SK-N-SH treated with all-trans-retinoic acid at 6 μM for 48 hours (cell line): ENCODE results near the gene DOCK2.

ENCODE experiments used
- ATAC-seq: fragments of 200-7000 bp; cut with Tn5 transposase; 3 replicates; pipeline ENCODE4 v1.9.1; 2020; ENCODE audit warnings: mild to moderate bottlenecking, moderate library complexity
- ARNTL ChIP-seq: fragments of 450-650 bp; formaldehyde crosslinking; IDR thresholded peaks from 2 replicates; pipeline ENCODE4 v1.5.0; 2020; ENCODE audit warnings: low read depth, mild to moderate bottlenecking, moderate library complexity, borderline replicate concordance
- BACH2 ChIP-seq: fragments of 250-450 bp; sonication (Bioruptor Pico); IDR thresholded peaks from 2 replicates; pipeline ENCODE4 v1.9.0; 2021; ENCODE audit warnings: mild to moderate bottlenecking, borderline replicate concordance
- CSDC2 ChIP-seq: fragments of 250-450 bp; sonication (Bioruptor Pico); IDR thresholded peaks from 2 replicates; pipeline ENCODE4 v1.5.0; 2020; ENCODE audit warnings: mild to moderate bottlenecking, moderate library complexity
- ESRRG ChIP-seq: fragments of 250-450 bp; sonication (Bioruptor Pico); IDR thresholded peaks from 2 replicates; pipeline ENCODE4 v1.6.1; 2021; ENCODE audit warnings: mild to moderate bottlenecking
- GLIS3 ChIP-seq: fragments of 250-450 bp; sonication (Bioruptor Pico); IDR thresholded peaks from 2 replicates; pipeline ENCODE4 v1.5.0; 2020; ENCODE audit warnings: mild to moderate bottlenecking, moderate library complexity
- ISL1 ChIP-seq: fragments of 250-450 bp; sonication (Bioruptor Pico); IDR thresholded peaks from 2 replicates; pipeline ENCODE4 v2.1.2; 2022; ENCODE audit warnings: mild to moderate bottlenecking, moderate library complexity
- PPARA ChIP-seq: fragments of 250-450 bp; sonication (Bioruptor Pico); IDR thresholded peaks from 2 replicates; pipeline ENCODE4 v1.5.0; 2020; ENCODE audit warnings: mild to moderate bottlenecking, borderline replicate concordance
- RARB ChIP-seq: fragments of 250-450 bp; sonication (Bioruptor Pico); IDR thresholded peaks from 2 replicates; pipeline ENCODE4 v1.8.0; 2021; ENCODE audit warnings: mild to moderate bottlenecking, moderate library complexity
- SNAI2 ChIP-seq: fragments of 250-450 bp; sonication (Bioruptor Pico); IDR thresholded peaks from 2 replicates; pipeline ENCODE4 v1.5.0; 2020; ENCODE audit warnings: mild to moderate bottlenecking, moderate library complexity
- TOX ChIP-seq: fragments of 250-450 bp; sonication (Bioruptor Pico); IDR thresholded peaks from 2 replicates; pipeline ENCODE4 v1.8.0; 2021; ENCODE audit warnings: mild to moderate bottlenecking, moderate library complexity, borderline replicate concordance
- ZC3H10 ChIP-seq: fragments of 250-450 bp; sonication (Bioruptor Pico); IDR thresholded peaks from 2 replicates; pipeline ENCODE4 v1.5.1; 2021; ENCODE audit warnings: mild to moderate bottlenecking, moderate library complexity
- ZNF565 ChIP-seq: fragments of 450-650 bp; formaldehyde crosslinking; conservative IDR thresholded peaks from 2 replicates; pipeline ENCODE4 v1.5.0; 2020; ENCODE audit warnings: low read depth, mild to moderate bottlenecking, moderate library complexity
- ZNF70 ChIP-seq: fragments of 450-650 bp; formaldehyde crosslinking; IDR thresholded peaks from 2 replicates; pipeline ENCODE4 v1.5.0; 2020; ENCODE audit warnings: mild to moderate bottlenecking, moderate library complexity
- ZNF8 ChIP-seq: fragments of 450-650 bp; formaldehyde crosslinking; IDR thresholded peaks from 2 replicates; pipeline ENCODE4 v1.5.0; 2020; ENCODE audit warnings: mild to moderate bottlenecking, moderate library complexity
- TF ChIP-seq, protein P1 (sequence below): fragments of 250-450 bp; sonication (Bioruptor Pico); IDR thresholded peaks from 2 replicates; pipeline ENCODE4 v1.5.1; 2020; ENCODE audit warnings: low read depth, mild to moderate bottlenecking, moderate library complexity
- TF ChIP-seq, protein P2 (sequence below): fragments of 250-450 bp; sonication (Bioruptor Pico); IDR thresholded peaks from 2 replicates; pipeline ENCODE4 v1.5.0; 2020; ENCODE audit warnings: mild to moderate bottlenecking, moderate library complexity
- TF ChIP-seq, protein P3 (sequence below): fragments of 250-450 bp; sonication (Bioruptor Pico); IDR thresholded peaks from 2 replicates; pipeline ENCODE4 v1.5.1; 2021; ENCODE audit warnings: mild to moderate bottlenecking, moderate library complexity
- TF ChIP-seq, protein P4 (sequence below): fragments of 250-450 bp; sonication (Bioruptor Pico); IDR thresholded peaks from 2 replicates; pipeline ENCODE4 v1.8.0; 2020; ENCODE audit warnings: mild to moderate bottlenecking, moderate library complexity, borderline replicate concordance

The DOCK2 gene

DNA sequence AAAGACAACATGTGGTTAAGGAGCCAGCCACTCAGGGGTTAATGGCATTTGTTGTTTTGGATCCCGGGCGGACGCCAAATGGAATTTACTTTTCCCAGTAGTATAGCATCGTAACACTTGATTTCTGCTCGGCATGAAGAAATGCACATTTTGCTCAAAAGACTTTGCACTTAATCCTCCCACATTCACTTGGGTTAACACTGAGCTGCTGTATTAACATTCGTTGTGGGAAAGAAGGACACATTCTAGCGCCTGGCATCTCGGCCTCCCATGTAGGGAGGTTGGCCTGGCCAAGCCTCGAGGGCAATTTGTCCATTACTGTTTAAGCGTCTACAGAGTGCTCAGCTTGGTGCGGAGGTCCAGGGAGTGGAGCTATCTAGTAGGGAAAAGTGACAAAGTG is 375.5 kb downstream of the DOCK2 start:
- ATAC-seq: no peak
- no peak for TF ChIP-seq GLIS3
- TF ChIP-seq, protein P1, sequence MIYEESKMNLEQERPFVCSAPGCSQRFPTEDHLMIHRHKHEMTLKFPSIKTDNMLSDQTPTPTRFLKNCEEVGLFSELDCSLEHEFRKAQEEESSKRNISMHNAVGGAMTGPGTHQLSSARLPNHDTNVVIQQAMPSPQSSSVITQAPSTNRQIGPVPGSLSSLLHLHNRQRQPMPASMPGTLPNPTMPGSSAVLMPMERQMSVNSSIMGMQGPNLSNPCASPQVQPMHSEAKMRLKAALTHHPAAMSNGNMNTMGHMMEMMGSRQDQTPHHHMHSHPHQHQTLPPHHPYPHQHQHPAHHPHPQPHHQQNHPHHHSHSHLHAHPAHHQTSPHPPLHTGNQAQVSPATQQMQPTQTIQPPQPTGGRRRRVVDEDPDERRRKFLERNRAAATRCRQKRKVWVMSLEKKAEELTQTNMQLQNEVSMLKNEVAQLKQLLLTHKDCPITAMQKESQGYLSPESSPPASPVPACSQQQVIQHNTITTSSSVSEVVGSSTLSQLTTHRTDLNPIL: no peak

DNA sequence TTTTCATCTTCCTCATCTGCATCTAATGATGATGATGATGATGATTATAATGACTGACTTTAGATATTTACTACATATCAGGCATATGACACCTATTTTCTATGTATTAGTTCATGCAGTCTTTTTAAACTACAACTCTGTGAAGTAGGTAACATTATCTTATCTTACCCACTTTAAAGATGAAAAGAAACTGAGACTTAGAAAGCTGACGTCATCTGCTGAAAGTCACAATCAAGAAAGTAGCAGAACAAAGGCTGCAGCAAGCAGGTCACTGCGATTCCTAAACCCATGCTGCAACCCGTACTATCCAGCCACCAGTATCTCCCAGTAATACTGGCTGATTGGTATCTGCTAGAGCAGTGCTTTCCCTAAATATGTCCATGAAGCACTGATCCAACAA is 383.3 kb downstream of the DOCK2 start:
- TF ChIP-seq TOX (CRISPR knock-in tag): no peak
- ATAC-seq: no peak

DNA sequence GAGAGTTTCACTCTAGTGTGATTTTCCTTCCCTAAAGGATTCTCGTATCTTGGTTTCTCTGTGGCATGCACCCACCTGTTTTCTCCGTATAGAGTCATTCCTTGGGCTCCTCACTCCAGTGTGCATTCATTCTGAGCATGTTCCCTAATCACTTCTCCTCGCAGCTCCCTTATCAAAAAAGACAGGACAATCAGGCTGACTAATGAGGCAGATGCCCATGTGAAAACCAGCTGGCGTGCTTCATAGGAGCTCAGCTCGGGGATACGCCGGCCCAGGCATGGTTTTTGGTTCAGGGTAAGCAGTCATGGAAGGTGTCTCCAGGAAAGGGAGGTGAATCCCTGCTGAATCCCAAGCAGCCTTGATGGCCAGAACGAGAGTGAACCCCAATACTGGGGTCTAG is 384.4 kb downstream of the DOCK2 start:
- TF ChIP-seq, protein P2, sequence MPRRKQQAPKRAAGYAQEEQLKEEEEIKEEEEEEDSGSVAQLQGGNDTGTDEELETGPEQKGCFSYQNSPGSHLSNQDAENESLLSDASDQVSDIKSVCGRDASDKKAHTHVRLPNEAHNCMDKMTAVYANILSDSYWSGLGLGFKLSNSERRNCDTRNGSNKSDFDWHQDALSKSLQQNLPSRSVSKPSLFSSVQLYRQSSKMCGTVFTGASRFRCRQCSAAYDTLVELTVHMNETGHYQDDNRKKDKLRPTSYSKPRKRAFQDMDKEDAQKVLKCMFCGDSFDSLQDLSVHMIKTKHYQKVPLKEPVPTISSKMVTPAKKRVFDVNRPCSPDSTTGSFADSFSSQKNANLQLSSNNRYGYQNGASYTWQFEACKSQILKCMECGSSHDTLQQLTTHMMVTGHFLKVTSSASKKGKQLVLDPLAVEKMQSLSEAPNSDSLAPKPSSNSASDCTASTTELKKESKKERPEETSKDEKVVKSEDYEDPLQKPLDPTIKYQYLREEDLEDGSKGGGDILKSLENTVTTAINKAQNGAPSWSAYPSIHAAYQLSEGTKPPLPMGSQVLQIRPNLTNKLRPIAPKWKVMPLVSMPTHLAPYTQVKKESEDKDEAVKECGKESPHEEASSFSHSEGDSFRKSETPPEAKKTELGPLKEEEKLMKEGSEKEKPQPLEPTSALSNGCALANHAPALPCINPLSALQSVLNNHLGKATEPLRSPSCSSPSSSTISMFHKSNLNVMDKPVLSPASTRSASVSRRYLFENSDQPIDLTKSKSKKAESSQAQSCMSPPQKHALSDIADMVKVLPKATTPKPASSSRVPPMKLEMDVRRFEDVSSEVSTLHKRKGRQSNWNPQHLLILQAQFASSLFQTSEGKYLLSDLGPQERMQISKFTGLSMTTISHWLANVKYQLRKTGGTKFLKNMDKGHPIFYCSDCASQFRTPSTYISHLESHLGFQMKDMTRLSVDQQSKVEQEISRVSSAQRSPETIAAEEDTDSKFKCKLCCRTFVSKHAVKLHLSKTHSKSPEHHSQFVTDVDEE (CRISPR knock-in tag): no peak
- no peak for TF ChIP-seq RARB
- ATAC-seq: no peak

DNA sequence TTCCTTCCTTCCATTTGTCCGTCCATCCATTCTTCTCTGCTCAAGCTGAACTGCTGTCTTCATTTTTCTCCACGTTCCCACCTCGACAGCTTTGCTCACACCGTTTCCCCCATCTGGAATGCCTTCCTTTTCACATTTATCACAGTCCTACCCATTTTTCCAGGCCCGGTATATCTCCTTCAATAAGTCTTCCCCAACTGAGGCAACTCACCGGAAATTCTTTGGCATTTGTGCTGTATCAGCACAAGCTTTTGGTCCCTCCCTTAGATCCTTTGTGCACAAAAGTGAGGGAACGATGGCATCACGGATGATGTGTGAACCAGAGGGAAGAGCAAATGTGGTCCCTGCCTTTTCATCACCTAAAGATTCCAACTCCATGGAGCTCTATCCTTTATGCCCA is 388.8 kb downstream of the DOCK2 start:
- no peak for ATAC-seq
- TF ChIP-seq BACH2 (CRISPR knock-in tag): no peak
- TF ChIP-seq ZNF565 (CRISPR knock-in tag): no peak
- TF ChIP-seq ZC3H10 (CRISPR knock-in tag): no peak
- TF ChIP-seq ESRRG (CRISPR knock-in tag): no peak
- TF ChIP-seq, protein P3, sequence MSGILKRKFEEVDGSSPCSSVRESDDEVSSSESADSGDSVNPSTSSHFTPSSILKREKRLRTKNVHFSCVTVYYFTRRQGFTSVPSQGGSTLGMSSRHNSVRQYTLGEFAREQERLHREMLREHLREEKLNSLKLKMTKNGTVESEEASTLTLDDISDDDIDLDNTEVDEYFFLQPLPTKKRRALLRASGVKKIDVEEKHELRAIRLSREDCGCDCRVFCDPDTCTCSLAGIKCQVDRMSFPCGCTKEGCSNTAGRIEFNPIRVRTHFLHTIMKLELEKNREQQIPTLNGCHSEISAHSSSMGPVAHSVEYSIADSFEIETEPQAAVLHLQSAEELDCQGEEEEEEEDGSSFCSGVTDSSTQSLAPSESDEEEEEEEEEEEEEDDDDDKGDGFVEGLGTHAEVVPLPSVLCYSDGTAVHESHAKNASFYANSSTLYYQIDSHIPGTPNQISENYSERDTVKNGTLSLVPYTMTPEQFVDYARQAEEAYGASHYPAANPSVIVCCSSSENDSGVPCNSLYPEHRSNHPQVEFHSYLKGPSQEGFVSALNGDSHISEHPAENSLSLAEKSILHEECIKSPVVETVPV (CRISPR knock-in tag): no peak
- no peak for TF ChIP-seq ARNTL
- TF ChIP-seq ZNF8: no peak
- TF ChIP-seq ISL1 (CRISPR knock-in tag): no peak
- no peak for TF ChIP-seq PPARA (CRISPR knock-in tag)
- TF ChIP-seq TOX (CRISPR knock-in tag): no peak
- no peak for TF ChIP-seq ZNF70 (CRISPR knock-in tag)
- no peak for TF ChIP-seq RARB
- TF ChIP-seq SNAI2 (CRISPR knock-in tag): no peak
- no peak for TF ChIP-seq CSDC2 (CRISPR knock-in tag)
- TF ChIP-seq, protein P4, sequence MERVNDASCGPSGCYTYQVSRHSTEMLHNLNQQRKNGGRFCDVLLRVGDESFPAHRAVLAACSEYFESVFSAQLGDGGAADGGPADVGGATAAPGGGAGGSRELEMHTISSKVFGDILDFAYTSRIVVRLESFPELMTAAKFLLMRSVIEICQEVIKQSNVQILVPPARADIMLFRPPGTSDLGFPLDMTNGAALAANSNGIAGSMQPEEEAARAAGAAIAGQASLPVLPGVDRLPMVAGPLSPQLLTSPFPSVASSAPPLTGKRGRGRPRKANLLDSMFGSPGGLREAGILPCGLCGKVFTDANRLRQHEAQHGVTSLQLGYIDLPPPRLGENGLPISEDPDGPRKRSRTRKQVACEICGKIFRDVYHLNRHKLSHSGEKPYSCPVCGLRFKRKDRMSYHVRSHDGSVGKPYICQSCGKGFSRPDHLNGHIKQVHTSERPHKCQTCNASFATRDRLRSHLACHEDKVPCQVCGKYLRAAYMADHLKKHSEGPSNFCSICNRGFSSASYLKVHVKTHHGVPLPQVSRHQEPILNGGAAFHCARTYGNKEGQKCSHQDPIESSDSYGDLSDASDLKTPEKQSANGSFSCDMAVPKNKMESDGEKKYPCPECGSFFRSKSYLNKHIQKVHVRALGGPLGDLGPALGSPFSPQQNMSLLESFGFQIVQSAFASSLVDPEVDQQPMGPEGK: no peak

DNA sequence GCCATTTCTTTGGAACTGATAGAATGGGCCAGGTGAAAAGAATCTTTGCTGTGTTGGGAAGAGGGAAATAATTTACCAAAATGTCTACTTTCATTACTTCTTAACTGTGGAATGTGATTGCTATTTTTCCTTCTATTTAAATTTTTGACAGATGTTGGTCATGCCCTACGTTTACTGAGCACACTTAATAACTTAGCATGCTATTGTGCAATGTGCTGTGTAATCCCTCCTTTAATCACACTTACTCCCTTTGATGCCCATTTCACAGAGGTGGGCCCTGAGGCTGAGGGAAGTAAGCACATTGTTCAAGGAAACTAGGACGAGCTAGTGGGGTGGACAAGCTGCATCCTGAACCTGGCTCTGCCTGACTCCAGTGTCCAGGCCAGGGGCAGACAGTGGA is 391.0 kb downstream of the DOCK2 start:
- ATAC-seq: no peak
- TF ChIP-seq, protein P4: no peak
